Measurements from ENCODE around the gene TMPRSS11A. TPM values are rescaled to one million over a fixed set of nuclear protein-coding genes. Genes with fewer than 3 reads are reported as not detected.

Gene TMPRSS11A
- total and polyA plus RNA-seq, 2 donors = 0.24 to 0.91 TPM

- 85% methylated on average over 4 of the region's 4 CpGs for WGBS
- H3K9me3 ChIP-seq (ENCODE audit: control insufficient read depth in 2 of 2, insufficient read depth in 1 of 2, low read length in 1 of 2) = no peaks in the 10 kb centered on the region
Observed at GRCh38 chr4:67886281-67886680, 77.0 kb downstream of the TMPRSS11A start.

GRCh38 chr4:67885762-67886161, 77.5 kb downstream of the TMPRSS11A start:
- Histone ChIP-seq H3K27me3 (ENCODE audit: control insufficient read depth in 2 of 2, insufficient read depth in 1 of 2, low read length in 1 of 2) (no peaks in the 10 kb centered on the region), H3K4me1 (ENCODE audit: control insufficient read depth in 2 of 2, insufficient read depth in 2 of 2, low read length in 2 of 2) (no peaks in the 10 kb centered on the region), H3K36me3 (ENCODE audit: control insufficient read depth in 2 of 2, insufficient read depth in 2 of 2, low read length in 1 of 2) (no peaks in the 10 kb centered on the region), H3K9me3 (ENCODE audit: control insufficient read depth in 2 of 2, insufficient read depth in 1 of 2, low read length in 1 of 2) (no peaks in the 10 kb centered on the region), H3K4me3 (ENCODE audit: low read length in 2 of 2) (no peak overlapping the region), H3K27ac (ENCODE audit: low read depth in 1 of 2, low read length in 1 of 2) (no peak overlapping the region)
- DNase-seq (ENCODE audit: low read depth in 6 of 9, low spot score in 9 of 9) = no peak
- WGBS = 75% methylated on average over 6 of the region's 6 CpGs

More at GRCh38 chr4:67886281-67886680, 77.0 kb downstream of the TMPRSS11A start:
- H3K27ac ChIP-seq (ENCODE audit: low read depth in 1 of 2, low read length in 1 of 2) = no peak overlapping the region
- no peaks in the 10 kb centered on the region for H3K27me3 ChIP-seq (ENCODE audit: control insufficient read depth in 2 of 2, insufficient read depth in 1 of 2, low read length in 1 of 2)
- no peak for DNase-seq (ENCODE audit: low read depth in 6 of 9, low spot score in 9 of 9)
- no peaks in the 10 kb centered on the region for H3K4me1 ChIP-seq (ENCODE audit: control insufficient read depth in 2 of 2, insufficient read depth in 2 of 2, low read length in 2 of 2)
- H3K4me3 ChIP-seq (ENCODE audit: low read length in 2 of 2) = no peak overlapping the region
- H3K36me3 ChIP-seq (ENCODE audit: control insufficient read depth in 2 of 2, insufficient read depth in 2 of 2, low read length in 1 of 2) = no peaks in the 10 kb centered on the region

GRCh38 chr4:67884701-67885100, 78.6 kb downstream of the TMPRSS11A start:
- no peak overlapping the region for H3K4me3 ChIP-seq (ENCODE audit: low read length in 2 of 2)
- DNase-seq (ENCODE audit: low read depth in 6 of 9, low spot score in 9 of 9) = no peak

DNA sequence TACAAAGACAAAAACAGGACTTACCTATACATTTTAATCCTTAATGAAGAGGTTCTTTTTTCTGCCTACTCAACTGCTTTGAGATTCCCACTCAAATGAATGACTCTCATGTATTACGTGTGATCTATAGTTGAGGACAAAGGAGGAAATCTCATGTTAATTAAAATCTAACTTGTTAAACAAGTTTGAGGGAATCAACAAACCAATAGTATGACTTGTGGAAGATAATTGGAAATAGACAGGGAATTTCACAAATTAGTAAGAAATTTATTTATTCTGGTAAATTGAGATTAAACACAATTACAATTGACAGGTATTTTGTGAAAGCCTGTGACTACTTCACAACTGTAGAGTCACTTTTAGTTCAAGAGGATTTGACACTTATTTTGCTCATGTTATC, 79.4 kb downstream of the TMPRSS11A start, which contains the start of gene TMPRSS11D:
TSS of gene TMPRSS11D (minus strand) at position 101 of the 400 bp plus-strand sequence. CDS start at position 32, 69 bp downstream.
- no peak for DNase-seq (ENCODE audit: low read depth in 6 of 9, low spot score in 9 of 9)
- WGBS = 99% methylated on average over 1 of the region's 1 CpG
- Histone ChIP-seq H3K27me3 (ENCODE audit: control insufficient read depth in 2 of 2, insufficient read depth in 1 of 2, low read length in 1 of 2) (no peaks in the 10 kb centered on the region), H3K9me3 (ENCODE audit: control insufficient read depth in 2 of 2, insufficient read depth in 1 of 2, low read length in 1 of 2) (no peaks in the 10 kb centered on the region), H3K4me3 (ENCODE audit: low read length in 2 of 2) (no peak within 1 kb of the TSS), H3K27ac (ENCODE audit: low read depth in 1 of 2, low read length in 1 of 2) (no peak within 1 kb of the TSS), H3K4me1 (ENCODE audit: control insufficient read depth in 2 of 2, insufficient read depth in 2 of 2, low read length in 2 of 2) (no peaks in the 10 kb centered on the region), H3K36me3 (ENCODE audit: control insufficient read depth in 2 of 2, insufficient read depth in 2 of 2, low read length in 1 of 2) (no peaks in the 10 kb centered on the region)

More at GRCh38 chr4:67884701-67885100, 78.6 kb downstream of the TMPRSS11A start:
- Histone ChIP-seq H3K9me3 (ENCODE audit: control insufficient read depth in 2 of 2, insufficient read depth in 1 of 2, low read length in 1 of 2) (no peaks in the 10 kb centered on the region), H3K27ac (ENCODE audit: low read depth in 1 of 2, low read length in 1 of 2) (no peak overlapping the region), H3K4me1 (ENCODE audit: control insufficient read depth in 2 of 2, insufficient read depth in 2 of 2, low read length in 2 of 2) (no peaks in the 10 kb centered on the region), H3K27me3 (ENCODE audit: control insufficient read depth in 2 of 2, insufficient read depth in 1 of 2, low read length in 1 of 2) (no peaks in the 10 kb centered on the region), H3K36me3 (ENCODE audit: control insufficient read depth in 2 of 2, insufficient read depth in 2 of 2, low read length in 1 of 2) (no peaks in the 10 kb centered on the region)

- no peak overlapping the region for H3K4me3 ChIP-seq (ENCODE audit: low read length in 2 of 2)
- no peak for DNase-seq (ENCODE audit: low read depth in 6 of 9, low spot score in 9 of 9)
- WGBS = 69% methylated on average over 5 of the region's 5 CpGs
- H3K27ac ChIP-seq (ENCODE audit: low read depth in 1 of 2, low read length in 1 of 2) = no peak overlapping the region
- no peaks in the 10 kb centered on the region for H3K4me1 ChIP-seq (ENCODE audit: control insufficient read depth in 2 of 2, insufficient read depth in 2 of 2, low read length in 2 of 2)
- no peaks in the 10 kb centered on the region for H3K9me3 ChIP-seq (ENCODE audit: control insufficient read depth in 2 of 2, insufficient read depth in 1 of 2, low read length in 1 of 2)
- no peaks in the 10 kb centered on the region for H3K36me3 ChIP-seq (ENCODE audit: control insufficient read depth in 2 of 2, insufficient read depth in 2 of 2, low read length in 1 of 2)
- H3K27me3 ChIP-seq (ENCODE audit: control insufficient read depth in 2 of 2, insufficient read depth in 1 of 2, low read length in 1 of 2) = no peaks in the 10 kb centered on the region
Observed at GRCh38 chr4:67883458-67883857, 79.8 kb downstream of the TMPRSS11A start.

DNA sequence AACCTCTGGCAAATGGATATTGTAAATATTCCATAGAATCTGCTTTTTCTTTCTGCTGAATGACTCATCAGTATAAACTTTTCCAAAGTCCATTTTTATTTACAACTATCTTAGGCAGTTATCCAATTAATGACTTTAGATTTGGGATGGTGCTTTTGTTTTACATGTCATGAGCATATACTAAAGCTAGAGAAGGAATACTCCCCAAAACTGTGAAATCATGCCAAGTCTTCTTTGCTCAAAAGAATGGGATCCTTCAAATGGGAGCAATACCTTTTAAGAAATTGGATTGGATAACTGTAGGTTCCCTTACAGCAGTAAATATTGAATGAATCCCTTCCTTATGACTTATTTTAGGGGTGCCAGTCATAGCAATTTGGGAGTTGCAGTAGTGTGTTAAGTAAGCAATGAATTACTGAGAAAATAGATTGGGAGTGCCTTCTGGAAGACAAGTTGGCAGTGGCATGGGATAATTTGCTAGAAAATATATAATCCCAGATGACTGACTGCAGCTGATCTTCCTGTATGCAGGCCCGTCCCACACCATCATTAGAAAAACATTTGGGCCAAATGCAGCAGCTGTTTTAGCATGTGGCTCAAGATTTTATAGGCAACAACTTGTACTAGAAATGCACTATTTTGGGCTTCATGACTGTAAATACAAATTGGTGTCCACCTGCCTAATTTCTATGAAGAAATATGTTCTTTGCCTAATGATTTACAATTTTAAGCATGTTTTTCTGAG, 82.3 kb downstream of the TMPRSS11A start:
- Histone ChIP-seq H3K4me1 (ENCODE audit: control insufficient read depth in 2 of 2, insufficient read depth in 2 of 2, low read length in 2 of 2) (no peaks in the 10 kb centered on the region), H3K9me3 (ENCODE audit: control insufficient read depth in 2 of 2, insufficient read depth in 1 of 2, low read length in 1 of 2) (no peaks in the 10 kb centered on the region), H3K27me3 (ENCODE audit: control insufficient read depth in 2 of 2, insufficient read depth in 1 of 2, low read length in 1 of 2) (no peaks in the 10 kb centered on the region), H3K36me3 (ENCODE audit: control insufficient read depth in 2 of 2, insufficient read depth in 2 of 2, low read length in 1 of 2) (no peaks in the 10 kb centered on the region), H3K27ac (ENCODE audit: low read depth in 1 of 2, low read length in 1 of 2) (no peak overlapping the region), H3K4me3 (ENCODE audit: low read length in 2 of 2) (no peak overlapping the region)
- no peak for DNase-seq (ENCODE audit: low read depth in 6 of 9, low spot score in 9 of 9)
- WGBS = 95% methylated on average over 1 of the region's 1 CpG

DNA sequence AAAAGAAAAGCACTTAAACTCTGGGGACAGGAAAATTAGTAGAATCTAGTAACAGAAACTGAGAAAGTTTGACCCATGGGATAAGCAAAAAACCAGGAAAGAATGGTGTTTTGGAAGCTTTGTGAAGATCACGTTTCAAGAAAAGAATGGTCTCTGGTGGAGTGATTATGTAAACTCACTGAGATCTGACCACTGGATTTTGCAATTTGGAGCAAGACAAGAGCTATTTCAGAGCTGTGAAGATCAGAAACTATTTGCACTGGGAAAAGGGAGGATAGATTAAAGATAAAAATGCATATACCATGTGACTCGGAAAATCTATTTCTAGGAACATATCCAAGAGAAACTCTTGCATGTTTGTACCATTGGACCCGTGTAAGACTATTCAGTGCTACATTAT, 83.8 kb downstream of the TMPRSS11A start:
- H3K27me3 ChIP-seq (ENCODE audit: control insufficient read depth in 2 of 2, insufficient read depth in 1 of 2, low read length in 1 of 2) = no peaks in the 10 kb centered on the region
- 96% methylated on average over 3 of the region's 3 CpGs for WGBS
- no peak overlapping the region for H3K27ac ChIP-seq (ENCODE audit: low read depth in 1 of 2, low read length in 1 of 2)
- DNase-seq (ENCODE audit: low read depth in 6 of 9, low spot score in 9 of 9) = no peak
- no peaks in the 10 kb centered on the region for H3K4me1 ChIP-seq (ENCODE audit: control insufficient read depth in 2 of 2, insufficient read depth in 2 of 2, low read length in 2 of 2)
- no peak overlapping the region for H3K4me3 ChIP-seq (ENCODE audit: low read length in 2 of 2)
- H3K9me3 ChIP-seq (ENCODE audit: control insufficient read depth in 2 of 2, insufficient read depth in 1 of 2, low read length in 1 of 2) = no peaks in the 10 kb centered on the region
- H3K36me3 ChIP-seq (ENCODE audit: control insufficient read depth in 2 of 2, insufficient read depth in 2 of 2, low read length in 1 of 2) = no peaks in the 10 kb centered on the region

DNA sequence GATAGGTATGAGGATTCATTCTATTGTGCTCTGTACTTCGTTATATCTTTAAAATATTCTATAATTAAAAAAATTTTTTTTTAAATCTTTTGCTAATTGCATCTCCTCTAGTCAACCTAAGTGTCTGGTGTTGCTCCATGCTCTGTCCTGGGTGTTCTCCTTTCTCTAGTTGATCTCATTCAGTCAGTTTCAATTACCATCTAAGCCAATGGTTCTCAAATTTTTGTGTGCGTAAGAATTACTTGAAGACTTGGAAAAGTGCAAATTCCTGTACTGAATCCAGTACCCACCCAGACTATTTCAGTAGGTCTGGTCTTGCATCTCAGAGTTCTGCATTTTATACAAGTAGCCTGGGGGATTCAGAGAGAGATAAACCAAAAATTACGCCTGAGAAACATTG, 86.2 kb downstream of the TMPRSS11A start:
- 81% methylated on average over 3 of the region's 3 CpGs for WGBS
- H3K27ac ChIP-seq (ENCODE audit: low read depth in 1 of 2, low read length in 1 of 2) = no peak overlapping the region
- no peak for DNase-seq (ENCODE audit: low read depth in 6 of 9, low spot score in 9 of 9)
- H3K27me3 ChIP-seq (ENCODE audit: control insufficient read depth in 2 of 2, insufficient read depth in 1 of 2, low read length in 1 of 2) = no peaks in the 10 kb centered on the region
- no peak overlapping the region for H3K4me3 ChIP-seq (ENCODE audit: low read length in 2 of 2)
- no peaks in the 10 kb centered on the region for H3K4me1 ChIP-seq (ENCODE audit: control insufficient read depth in 2 of 2, insufficient read depth in 2 of 2, low read length in 2 of 2)
- no peaks in the 10 kb centered on the region for H3K9me3 ChIP-seq (ENCODE audit: control insufficient read depth in 2 of 2, insufficient read depth in 1 of 2, low read length in 1 of 2)
- H3K36me3 ChIP-seq (ENCODE audit: control insufficient read depth in 2 of 2, insufficient read depth in 2 of 2, low read length in 1 of 2) = no peaks in the 10 kb centered on the region

- H3K27me3 ChIP-seq (ENCODE audit: control insufficient read depth in 2 of 2, insufficient read depth in 1 of 2, low read length in 1 of 2) = no peaks in the 10 kb centered on the region
- no peak for DNase-seq (ENCODE audit: low read depth in 6 of 9, low spot score in 9 of 9)
- 95% methylated on average over 2 of the region's 2 CpGs for WGBS
- H3K4me1 ChIP-seq (ENCODE audit: control insufficient read depth in 2 of 2, insufficient read depth in 2 of 2, low read length in 2 of 2) = no peaks in the 10 kb centered on the region
- no peaks in the 10 kb centered on the region for H3K36me3 ChIP-seq (ENCODE audit: control insufficient read depth in 2 of 2, insufficient read depth in 2 of 2, low read length in 1 of 2)
- H3K27ac ChIP-seq (ENCODE audit: low read depth in 1 of 2, low read length in 1 of 2) = no peak overlapping the region
- H3K9me3 ChIP-seq (ENCODE audit: control insufficient read depth in 2 of 2, insufficient read depth in 1 of 2, low read length in 1 of 2) = no peaks in the 10 kb centered on the region
- no peak overlapping the region for H3K4me3 ChIP-seq (ENCODE audit: low read length in 2 of 2)
Observed at GRCh38 chr4:67874986-67875385, 88.3 kb downstream of the TMPRSS11A start.
